LNCaP clone FGC (cell line): Measurements from ENCODE around the gene PDE4D.

ENCODE experiments used
- DNase-seq: peaks from one replicate; pipeline ENCODE4 v3.0.0-alpha.2; 2011; ENCODE audit warnings: low read depth
- H3K4me3 ChIP-seq: 2 replicates; pipeline ENCODE4 v1.5.1; 2011; ENCODE audit warnings: mild to moderate bottlenecking, low read depth, low read length, control low read depth
- TF ChIP-seq, protein P1 (sequence below): IDR thresholded peaks from 2 replicates; pipeline ENCODE4 v1.5.1; 2012; ENCODE audit warnings: mild to moderate bottlenecking; ENCODE audit not compliant: control insufficient read depth, insufficient read depth; ENCODE audit errors: extremely low read depth

PDE4D gene

DNA sequence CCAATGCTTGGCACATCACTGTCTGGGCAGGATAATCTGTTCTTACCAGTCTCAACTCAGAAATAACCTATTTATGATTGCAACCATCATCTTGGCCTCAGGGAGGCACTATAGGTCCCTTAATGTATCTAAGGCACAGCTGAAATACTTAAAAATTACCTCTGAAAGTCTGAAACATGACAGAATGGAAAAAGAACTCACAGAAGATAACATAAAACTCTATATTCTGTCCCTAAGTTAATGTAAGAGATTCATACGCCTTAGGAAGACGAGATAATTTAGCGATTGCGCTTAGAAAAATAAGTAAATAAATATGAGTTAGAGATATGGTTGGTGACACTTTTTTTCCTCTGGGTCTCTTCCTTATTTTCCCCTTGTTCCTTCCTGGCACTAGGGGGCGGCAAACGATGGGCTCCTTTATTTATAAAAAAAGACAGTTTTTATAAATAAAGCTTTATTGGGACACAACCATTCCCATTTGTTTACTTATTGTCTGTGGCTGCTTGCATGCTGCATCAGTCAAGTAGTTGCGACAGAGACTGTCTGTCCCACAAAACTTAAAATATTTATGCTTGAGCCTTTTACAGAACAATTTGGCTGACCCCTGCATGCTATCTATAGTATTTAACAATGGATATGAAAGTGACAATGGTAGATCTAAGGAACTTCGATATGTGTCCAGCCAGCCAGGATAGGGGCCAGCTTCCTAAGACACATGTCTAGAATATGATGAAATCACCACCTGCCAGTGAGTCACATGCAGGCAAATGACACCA is 79.6 kb downstream of the PDE4D start:
- H3K4me3 ChIP-seq, result no peak overlapping the region
- TF ChIP-seq, protein P1, sequence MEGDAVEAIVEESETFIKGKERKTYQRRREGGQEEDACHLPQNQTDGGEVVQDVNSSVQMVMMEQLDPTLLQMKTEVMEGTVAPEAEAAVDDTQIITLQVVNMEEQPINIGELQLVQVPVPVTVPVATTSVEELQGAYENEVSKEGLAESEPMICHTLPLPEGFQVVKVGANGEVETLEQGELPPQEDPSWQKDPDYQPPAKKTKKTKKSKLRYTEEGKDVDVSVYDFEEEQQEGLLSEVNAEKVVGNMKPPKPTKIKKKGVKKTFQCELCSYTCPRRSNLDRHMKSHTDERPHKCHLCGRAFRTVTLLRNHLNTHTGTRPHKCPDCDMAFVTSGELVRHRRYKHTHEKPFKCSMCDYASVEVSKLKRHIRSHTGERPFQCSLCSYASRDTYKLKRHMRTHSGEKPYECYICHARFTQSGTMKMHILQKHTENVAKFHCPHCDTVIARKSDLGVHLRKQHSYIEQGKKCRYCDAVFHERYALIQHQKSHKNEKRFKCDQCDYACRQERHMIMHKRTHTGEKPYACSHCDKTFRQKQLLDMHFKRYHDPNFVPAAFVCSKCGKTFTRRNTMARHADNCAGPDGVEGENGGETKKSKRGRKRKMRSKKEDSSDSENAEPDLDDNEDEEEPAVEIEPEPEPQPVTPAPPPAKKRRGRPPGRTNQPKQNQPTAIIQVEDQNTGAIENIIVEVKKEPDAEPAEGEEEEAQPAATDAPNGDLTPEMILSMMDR, result peak; percentile 85
- peak; percentile 68 for DNase-seq

DNA sequence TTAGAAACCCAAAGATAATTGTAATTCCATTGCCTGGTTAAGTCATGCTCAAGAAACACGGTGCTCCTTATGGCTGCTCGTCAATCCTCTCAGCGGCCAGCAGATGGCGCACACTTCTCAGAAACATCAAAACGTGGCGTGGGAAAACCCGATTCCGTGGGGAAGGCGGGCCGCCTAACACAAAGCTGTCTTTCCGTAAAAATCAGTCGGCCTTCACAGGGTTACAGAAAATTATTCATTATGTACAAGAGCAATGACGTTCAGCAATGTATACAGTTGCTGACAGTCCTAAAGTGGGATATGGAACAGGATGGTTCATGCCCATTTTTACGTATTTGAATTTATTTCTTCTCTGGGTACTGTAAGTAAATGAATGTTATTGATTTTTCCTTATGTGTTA is 83.5 kb downstream of the PDE4D start:
- H3K4me3 ChIP-seq, result no peak overlapping the region
- no peak for DNase-seq
- TF ChIP-seq, protein P1, result peak; percentile 91

DNA sequence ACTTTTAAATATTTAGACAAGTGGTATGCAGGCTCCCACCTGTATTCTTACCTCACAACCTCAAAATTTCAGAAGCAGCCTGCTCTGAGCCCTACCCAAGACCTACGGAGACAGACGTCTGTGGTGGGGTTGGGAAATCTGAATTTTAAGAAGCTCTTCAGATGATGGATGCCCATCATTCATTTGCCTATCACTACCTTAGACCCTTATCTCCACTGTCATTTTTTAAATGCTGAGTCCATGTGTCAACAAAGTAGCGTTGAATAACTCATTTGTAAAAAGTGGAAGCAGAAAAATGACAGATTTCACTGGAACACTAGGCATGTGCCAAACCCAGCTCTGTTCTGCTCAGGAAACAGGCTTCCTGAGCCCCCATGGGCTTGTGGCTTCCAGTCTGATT is 85.7 kb downstream of the PDE4D start:
- TF ChIP-seq, protein P1, result no peak
- no peak for DNase-seq
- H3K4me3 ChIP-seq, result no peak overlapping the region

DNA sequence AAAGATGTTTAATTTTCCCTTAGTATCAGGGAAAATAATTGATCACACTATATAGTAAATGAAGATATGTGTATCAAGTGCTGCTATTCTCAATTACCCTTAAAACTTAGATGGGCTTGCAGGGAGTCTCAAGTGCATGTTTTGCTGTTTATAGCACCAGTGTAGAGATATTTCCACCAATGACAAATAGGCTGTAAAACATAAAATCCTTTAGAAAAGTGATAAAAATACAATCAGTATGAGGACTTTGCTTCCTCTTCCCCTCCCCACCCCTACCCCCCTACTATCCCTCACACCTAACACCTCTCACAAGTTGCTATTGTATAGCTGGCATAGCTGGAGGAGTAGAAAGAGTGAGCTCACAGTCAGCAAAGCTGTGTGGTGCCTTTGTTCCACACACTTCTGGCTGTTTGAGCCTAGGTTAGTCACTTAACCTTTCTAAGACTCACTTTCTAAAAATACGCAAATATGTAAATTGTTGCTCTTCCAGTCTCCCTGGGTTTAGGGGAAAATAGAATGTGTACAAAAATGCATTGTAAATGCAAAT is 93.1 kb downstream of the PDE4D start:
- DNase-seq, result no peak
- TF ChIP-seq, protein P1, result no peak
- no peak overlapping the region for H3K4me3 ChIP-seq

DNA sequence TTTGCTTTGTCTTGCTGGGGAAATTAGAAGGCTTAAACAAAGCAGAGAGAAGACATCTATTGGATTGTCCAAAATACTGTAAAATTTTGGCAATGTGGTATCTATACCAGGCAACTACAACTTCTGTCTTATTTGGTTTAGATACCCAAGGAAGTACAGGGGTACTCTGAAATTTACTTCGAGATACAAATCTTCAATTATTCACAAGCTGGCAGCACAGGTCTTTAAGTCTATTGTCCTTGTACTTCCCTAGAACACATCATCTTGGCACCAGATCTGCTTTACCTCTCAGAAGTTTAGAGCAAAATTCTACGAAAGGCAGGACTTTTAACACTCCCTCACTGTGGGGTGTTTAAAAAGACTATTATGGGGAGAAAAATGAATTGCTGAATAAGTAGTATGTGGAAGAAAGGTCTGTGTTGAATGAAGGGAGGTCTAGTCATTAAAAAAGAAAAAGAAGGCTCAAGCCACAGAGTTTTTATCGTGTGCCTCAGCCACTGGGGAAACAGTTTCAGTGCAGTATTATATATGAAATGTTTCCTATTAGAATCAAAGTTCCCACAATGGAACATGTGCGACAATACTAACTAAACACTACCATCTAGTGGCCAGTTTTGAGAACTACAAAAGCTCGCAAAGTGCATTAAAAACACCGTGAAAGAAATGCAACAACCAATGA is 93.7 kb downstream of the PDE4D start:
- H3K4me3 ChIP-seq, result peak overlapping the region; percentile 31
- peak; percentile 61 for DNase-seq
- TF ChIP-seq, protein P1, result peak; percentile 57

DNA sequence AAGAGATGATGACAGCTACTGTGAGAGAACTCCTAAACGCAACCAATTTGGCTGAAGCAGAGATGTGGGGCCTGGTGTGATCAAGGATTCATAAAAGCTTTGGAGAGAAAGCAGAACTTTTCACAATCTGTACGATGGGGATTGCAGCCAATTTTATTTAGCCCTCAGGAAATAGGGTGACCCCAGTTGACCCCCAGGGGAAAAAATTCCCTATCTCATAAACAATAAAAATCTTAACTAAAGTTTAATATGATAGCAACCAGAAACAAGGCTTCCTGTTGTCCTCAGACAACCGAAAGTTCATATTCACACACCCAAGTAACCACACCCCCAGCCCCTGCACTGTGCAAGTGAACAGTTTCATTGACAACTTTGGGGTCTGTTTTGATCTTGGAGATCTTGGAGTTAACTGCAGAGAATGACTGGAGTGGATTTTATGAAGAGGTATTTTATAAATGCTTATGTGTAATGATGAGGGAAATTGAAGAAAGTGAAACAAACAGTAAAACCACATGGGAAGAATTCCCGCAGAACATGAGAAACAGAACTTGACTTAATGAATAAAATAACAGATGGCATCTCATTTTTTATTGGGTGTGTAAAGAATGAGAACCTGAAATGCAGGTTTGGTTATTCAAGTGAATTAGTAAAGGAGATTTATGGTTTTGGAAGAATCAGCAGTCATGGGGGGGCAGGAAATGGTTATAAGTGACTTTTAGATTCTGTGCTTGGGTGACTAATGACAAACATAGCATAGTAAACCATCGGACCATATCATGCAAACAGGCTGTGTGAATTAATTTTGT is 94.5 kb downstream of the PDE4D start:
- DNase-seq, result peak; percentile 97
- TF ChIP-seq, protein P1, result no peak
- H3K4me3 ChIP-seq, result peak overlapping the region; percentile 31
